Retina (tissue), 1 donor: ENCODE measurements around the gene CLPTM1L.
"Not testable (repeated sequence)": the region's sequence is repeated elsewhere in the genome, so short reads cannot be mapped to it uniquely, and the experiment has no call there.

Source experiments
- DNase-seq: peaks from one replicate; pipeline ENCODE4 v3.0.0-alpha.2; 2016

CLPTM1L gene

GRCh38 chr5:1338506-1339070, 6.3 kb downstream of the CLPTM1L start:
- DNase-seq, result no peak

- DNase-seq, result no peak
These were observed 6.8 kb downstream of the CLPTM1L start for GRCh38 chr5:1338196-1338490.

GRCh38 chr5:1337489-1338195, 7.3 kb downstream of the CLPTM1L start:
- DNase-seq, result no peak

- no peak for DNase-seq
These were observed 8.0 kb downstream of the CLPTM1L start for GRCh38 chr5:1336749-1337488.

- no peak for DNase-seq
These were observed 8.8 kb downstream of the CLPTM1L start for GRCh38 chr5:1336106-1336561.

GRCh38 chr5:1335540-1336095, 9.3 kb downstream of the CLPTM1L start:
- DNase-seq, result no peak

- no peak for DNase-seq
These were observed 9.9 kb downstream of the CLPTM1L start for GRCh38 chr5:1334831-1335539.

GRCh38 chr5:1333986-1334385, 10.9 kb downstream of the CLPTM1L start:
- DNase-seq, result no peak

GRCh38 chr5:1333286-1333685, 11.6 kb downstream of the CLPTM1L start:
- DNase-seq, result not testable (repeated sequence)

GRCh38 chr5:1332461-1333001, 12.4 kb downstream of the CLPTM1L start:
- no peak for DNase-seq

GRCh38 chr5:1331861-1332405, 13.0 kb downstream of the CLPTM1L start:
- DNase-seq, result no peak

GRCh38 chr5:1330847-1331831, 13.8 kb downstream of the CLPTM1L start:
- no peak for DNase-seq

GRCh38 chr5:1330146-1330846, 14.6 kb downstream of the CLPTM1L start:
- DNase-seq, result no peak

- DNase-seq, result no peak
These were observed 15.8 kb downstream of the CLPTM1L start for GRCh38 chr5:1329111-1329579.

GRCh38 chr5:1328237-1329110, 16.4 kb downstream of the CLPTM1L start:
- not testable (repeated sequence) for DNase-seq

GRCh38 chr5:1326901-1327756, 17.8 kb downstream of the CLPTM1L start:
- DNase-seq, result not testable (repeated sequence)

- not testable (repeated sequence) for DNase-seq
These were observed 18.4 kb downstream of the CLPTM1L start for GRCh38 chr5:1326532-1326875.

GRCh38 chr5:1325870-1326531, 18.9 kb downstream of the CLPTM1L start:
- DNase-seq, result no peak
